ENCODE measurements around the gene SREBF2.
A peak's percentile ranks its signal among the peaks of the same experiment; 100 is the strongest.
"Not testable (repeated sequence)": the region's sequence is repeated elsewhere in the genome, so short reads cannot be mapped to it uniquely, and the experiment has no call there.

Gene SREBF2

DNA sequence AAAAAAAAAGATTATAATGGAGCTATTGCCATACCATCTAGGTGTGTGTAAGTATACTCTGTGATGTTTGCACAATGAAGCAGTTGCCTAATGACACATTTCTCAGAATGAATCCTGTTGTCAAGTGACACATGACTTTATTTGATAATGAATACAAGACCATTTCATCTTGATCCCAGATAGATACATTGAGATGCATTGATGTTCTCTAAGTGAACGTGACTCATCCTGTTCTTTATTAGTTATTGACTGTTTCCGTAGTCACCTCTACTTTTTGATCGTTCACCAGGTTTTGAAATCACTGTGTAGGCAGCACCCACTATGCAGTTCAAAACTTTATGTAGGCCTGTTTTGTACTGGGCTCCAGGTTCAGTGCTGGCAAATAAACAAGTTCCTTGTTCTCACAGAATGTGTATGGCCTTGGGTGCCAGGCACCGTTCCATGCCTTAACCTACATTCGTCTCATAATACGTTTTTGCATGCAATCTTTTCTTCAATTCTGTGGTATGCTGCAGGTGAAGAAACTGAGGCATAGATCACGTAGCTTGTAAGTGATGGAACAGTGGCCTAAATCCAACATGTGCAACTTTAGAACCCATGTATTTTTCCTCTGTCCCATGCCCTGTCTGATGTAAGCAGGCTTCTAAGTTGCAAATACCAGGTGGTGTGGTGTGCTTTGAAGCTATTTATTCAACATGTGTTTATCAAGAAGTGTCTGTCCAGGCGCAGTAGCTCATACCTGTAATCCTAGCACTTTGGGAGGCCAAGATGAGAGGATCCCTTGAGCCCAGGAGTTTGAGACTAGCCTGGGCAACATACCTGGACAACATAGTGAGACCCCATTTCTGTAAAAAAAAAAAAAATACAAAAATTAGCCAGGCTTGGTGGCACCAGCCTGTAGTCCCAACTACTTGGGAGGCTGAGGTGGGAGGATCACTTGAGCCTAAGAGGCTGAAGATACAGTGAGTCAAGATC is 10.4 kb downstream of the SREBF2 start:
- no peak for DNase-seq

DNA sequence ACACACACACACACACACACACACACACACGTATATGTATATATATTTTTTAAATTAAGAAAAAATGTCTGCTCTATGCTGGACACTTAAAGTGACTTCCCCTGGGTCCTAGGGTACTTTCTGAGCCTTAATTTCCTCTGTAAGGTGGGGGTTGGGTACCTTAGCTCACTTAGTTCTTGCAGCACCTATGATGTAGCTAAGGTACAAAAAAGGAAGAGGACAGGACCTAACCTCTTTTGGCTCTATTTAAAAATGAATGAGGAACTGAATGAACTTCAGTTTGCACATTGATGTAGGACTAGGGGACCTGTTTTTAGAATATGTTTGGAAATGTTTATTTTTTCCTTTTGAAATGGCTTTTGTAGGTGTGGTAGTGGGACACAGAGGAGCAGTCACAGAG is 11.1 kb downstream of the SREBF2 start:
- DNase-seq = no peak

DNA sequence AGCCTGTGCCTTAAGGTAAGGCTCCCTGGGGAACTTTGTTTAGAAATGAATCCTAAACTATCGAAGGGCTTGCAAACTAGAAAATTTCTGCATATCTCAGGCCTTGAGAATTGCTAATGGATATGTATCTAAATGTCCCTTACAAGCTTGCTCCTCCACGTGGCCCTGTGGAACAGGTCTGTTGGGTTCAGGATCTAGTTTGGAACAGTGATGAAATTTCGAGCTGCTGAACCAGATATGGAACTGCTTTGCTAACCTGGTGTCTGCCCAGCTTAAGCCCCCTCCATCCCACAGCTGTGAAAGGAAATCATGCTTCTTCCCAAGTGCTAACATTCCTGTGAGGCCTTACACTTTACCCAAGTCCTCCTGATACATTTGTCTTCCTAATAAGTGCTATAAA is 11.6 kb downstream of the SREBF2 start:
- DNase-seq = no peak

DNA sequence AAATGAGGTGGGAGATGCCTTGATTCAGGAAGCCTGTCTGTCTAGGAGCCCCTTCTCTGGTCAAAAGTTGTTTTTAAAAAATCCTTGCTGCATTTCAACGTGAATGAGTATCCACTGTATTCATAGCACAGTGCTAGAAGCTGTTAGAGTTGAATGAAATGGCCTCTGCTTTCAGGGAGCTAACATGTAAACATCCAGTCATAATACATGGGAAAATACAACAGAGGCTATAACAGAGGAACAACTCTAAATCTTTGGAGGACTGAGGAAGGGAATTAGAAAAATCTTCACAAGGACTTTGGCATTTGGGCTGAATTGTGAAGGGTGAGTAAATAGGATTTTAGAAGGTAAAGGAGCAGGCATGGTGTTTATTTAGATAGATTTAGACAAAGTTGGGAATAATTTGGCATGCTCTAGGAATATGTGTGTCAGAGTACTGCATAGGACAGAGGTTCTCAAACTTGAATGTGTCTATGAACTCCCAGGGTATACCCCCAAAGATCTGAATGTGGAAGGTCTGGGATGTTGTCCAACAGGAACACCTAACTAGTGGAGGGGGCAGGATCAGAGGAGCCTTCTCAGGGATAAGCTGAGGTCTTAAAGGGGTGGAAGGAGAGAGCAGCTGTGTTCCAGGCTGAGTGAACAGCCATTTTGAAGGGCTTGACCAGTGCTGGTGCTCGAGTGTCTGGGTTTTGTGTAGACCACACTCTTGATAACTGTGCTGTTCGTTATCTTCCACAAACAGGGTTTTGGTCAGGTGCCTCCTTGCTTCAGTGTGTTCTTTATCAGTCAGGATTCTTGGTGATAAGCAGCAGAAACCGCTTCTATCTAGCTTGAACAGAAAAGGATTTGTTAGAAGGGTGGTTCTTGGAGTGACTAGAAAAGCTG is 12.7 kb downstream of the SREBF2 start:
- no peak for DNase-seq

DNA sequence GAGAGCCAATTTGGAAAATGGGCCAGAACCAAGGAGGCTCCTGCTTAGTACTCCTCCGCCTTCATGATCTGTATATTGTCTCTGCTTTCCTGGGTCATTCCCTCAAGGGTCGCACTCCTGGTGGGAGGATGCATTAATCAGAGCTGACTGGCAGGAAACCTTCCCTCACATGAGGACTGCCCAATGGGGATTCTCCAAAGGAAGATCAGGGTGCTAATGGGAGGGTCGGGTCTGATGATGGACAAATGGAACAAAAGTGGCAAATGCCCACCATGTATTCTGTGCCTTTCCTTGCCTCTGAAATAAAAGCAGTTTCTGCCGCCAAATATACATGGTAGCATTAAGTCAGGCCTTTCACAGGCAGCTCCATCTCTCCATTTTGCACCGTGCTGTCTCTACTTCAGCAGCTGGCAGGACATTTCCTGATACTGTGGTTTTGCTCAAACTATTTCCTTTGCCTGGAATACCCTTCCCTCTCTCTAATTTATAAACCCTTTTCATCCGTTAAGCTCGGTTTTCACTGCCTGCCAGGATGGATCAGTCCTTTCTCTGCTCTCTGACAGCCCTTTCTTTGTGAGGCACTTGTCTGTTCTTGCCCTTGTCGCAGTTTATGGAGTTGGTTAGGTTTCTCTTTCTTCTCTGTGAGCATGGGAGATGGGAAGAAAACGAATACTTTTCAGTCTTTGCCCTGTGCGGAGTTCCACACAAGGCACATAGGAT is 13.5 kb downstream of the SREBF2 start:
- DNase-seq = no peak

DNA sequence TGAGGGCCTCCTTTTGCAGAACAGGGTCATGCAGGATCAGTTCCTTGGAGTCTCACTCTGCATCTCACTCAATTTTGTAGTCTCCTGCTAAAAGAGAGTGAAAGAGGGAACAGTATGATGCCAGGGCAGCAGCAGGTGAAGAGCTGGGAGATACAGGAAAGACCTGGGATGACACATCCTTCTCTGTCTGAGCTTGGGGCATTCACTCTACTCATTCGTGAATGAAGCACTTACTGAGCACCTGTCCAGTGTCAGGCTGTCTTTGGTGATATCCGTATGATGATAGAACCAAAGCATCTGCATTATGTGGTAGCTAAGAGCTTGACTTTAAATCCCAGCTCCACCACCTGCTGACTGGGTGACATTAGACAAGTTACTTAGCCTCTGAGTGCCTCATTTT is 14.4 kb downstream of the SREBF2 start:
- DNase-seq = no peak

DNA sequence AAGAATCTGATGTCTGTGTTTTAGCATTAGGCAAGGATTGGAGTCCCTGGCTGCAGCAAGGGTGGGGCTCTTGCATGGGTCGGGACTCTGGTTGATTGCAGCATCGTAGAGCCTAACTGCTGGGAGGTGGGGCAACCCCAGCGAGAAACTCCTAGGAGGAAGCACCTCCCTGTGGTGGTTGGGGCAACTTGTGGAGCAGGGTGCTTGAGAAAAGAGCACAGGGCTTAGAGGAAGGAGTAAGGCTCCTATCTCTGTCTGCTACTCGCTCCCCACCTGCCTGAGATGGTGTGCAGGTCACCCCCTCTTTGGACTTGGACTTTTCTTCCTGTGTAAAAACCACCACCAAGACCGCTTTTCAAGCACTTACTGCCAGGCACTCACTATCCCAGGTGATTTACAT is 15.6 kb downstream of the SREBF2 start:
- DNase-seq = no peak

DNA sequence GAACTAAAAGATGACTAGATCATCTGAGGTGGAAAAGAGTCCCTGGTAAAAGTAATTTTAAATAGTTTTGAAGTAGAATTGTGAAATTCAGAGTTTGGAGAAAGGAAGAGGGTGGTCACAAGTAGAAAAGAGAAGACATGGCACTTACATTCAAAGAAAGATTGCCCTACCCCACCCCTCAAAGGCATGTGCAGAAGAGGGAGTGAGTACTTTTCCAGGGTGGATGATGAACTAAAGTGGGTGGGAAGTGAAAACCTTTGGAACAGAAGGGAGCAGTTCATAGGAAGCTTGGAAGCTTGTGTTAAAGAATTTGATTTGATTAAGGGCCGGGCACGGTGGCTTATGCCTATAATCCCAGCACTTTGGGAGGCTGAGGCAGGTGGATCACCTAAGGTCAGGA is 23.6 kb downstream of the SREBF2 start:
- DNase-seq = no peak

DNA sequence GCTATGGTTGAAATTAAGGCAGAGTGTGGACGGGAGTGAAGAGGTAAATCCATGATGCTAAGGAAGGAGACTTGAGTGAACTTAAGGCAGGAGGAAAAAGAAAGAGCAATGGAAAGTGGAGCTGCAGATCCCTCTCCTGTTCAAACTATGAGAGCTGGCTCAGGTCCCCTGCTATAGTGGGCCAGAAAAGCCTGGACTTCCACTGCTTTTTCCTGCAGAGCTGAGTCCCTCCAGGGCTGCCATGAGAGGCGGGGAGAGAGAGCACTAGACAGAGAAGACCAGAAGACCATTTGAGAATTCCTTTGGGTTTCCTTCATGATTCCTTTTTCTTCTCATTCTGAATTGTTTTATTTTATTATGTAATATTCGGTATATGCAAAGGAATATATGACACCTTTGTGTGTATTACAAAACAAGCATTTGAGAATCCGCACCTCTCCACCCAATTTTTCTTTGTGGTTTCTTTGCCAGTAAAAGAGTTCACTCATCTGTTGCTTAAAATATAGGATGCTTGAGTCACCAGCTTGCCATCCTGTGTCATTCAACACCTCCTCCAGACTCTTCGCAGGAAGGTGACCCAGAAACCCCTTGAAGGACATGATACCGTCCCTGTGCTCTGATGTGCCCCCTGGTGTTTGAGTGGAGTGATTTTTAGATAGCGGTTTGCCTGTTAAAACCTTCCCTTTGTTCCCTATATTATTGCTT is 24.4 kb downstream of the SREBF2 start:
- DNase-seq = no peak

DNA sequence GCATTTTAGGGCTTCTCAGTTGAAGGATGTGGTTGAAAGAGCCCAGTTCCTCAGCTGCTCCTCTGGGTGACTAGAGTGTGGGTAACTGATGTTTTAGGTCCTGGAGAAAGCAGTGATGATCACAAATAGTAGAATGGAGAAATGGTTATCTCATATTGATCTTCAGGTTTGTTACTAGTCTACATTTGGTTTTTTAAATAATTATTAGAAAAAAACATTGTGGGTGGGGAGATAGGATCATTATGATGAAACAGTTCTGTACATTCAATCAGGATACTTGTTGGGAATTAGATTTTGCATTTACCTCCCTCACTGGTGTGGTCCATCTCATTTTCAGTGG is 24.9 kb downstream of the SREBF2 start:
- no peak for DNase-seq

DNA sequence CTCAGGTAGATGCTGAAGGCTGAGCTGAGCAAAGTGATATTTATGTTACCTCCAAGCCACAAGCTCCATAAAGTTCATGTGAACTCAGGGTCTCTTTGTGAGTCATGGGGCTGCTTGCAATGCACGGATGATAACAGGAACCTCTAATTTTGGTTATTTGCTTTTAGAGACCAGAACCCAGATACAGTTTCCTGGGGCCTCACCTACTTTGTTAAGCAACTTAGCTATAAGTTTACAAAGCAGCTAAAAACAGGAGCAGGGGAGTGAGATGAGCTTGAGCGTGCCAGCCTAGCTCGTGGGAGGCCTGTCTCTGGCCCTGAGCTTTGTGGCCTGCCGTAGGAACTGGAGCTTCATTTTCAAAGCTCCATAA is 29.2 kb downstream of the SREBF2 start:
- DNase-seq = no peak

DNA sequence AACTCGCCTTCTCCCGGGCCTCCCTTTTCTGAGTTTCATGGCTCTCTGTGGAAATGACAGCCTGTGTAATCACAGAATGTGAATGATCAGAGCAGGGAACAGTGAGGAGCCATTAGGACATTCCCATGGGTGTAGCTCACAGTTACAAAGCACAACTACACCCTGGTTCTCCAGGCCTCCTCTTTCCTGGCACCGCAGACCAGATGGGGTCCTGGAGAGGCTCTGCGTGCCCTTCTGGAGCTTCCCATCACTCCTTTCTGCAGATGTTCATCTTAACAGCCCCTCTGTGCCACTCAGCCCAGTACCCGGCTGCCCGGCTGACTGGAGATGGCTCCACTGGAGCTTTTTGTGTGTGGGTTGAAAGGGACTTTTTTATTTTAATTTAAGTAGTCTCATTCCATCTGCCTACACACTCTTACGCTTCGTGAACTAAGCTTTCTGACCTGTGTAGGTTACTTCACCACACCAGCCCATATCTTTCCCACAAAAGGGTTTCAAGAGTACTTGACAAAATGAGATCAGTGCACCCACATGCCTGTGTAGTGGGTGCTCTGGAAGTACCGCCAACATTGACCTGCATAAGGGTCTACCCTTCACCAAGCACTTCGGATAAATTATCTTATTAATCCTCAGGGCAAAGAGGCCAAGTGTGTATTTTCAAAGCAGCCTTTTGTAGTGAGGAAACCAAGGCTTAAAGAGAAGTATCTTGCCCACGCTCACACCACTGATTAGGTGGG is 29.8 kb downstream of the SREBF2 start:
- no peak for DNase-seq

DNA sequence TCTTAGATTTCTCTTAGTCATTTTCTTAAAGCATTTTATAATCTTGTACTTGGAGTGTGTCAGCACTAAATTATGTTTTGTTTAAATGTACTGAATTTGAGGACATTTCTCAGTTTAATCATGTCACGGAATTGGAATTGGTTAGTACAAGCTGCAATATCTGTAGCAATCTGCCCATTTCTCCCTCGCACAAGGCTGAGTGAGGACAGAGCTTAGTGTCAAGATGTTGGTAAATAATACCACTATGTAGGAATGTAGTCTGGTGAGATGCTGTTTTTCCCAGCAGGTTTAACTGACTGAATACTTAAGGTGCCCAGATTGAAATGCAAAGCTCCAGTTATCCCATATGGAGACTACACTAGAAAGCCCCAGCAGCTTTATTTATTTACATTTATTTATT is 30.6 kb downstream of the SREBF2 start:
- DNase-seq = no peak

DNA sequence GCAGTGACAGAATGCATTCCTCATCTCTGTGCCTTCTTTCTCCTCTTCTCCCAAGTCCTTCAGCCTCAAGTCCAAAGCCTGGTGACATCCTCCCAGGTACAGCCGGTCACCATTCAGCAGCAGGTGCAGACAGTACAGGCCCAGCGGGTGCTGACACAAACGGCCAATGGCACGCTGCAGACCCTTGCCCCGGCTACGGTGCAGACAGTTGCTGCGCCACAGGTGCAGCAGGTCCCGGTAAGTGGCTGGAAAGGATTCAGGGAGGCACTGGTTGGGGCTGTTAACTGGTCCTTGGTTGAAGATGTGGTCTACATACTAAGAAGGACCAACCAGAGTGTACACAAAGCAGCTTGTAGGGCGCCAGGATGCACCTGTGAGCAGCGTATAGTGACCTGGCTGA is 35.7 kb downstream of the SREBF2 start:
- peak in 1 of 2 experiments; percentile 64 for DNase-seq

DNA sequence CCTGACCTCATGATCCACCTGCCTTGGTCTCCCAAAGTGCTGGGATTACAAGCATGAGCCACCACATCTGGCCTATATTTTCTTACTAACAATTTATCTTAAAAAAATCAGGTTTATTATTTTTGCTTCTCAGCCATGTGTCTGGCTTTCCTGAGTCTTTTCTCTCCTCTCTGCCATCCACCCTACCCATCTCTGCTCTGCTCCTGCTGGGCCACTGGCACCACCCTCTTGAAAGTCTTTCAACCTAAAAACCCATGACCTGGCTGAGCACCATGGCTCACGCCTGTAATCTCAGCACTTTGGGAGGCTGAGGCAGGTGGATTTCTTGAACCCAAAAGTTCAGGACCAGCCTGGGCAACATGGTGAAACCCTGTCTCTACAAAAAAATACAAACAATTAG is 37.2 kb downstream of the SREBF2 start:
- DNase-seq = not testable (repeated sequence)

DNA sequence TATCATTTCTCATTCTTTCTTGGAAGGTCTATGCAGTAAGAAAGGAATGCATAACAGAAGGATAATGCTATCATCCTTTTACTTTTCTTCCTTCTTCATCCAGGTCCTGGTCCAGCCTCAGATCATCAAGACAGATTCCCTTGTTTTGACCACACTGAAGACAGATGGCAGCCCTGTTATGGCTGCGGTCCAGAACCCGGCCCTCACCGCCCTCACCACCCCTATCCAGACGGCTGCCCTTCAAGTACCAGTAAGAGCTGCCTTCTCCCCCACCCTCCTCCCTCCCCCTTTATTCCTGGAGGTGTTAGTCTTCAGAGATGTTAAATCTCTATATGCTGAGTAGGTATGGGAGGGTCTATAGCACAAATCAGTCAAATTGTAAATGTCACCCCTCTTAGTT is 37.9 kb downstream of the SREBF2 start:
- peak; percentile 46 to 81 for DNase-seq

DNA sequence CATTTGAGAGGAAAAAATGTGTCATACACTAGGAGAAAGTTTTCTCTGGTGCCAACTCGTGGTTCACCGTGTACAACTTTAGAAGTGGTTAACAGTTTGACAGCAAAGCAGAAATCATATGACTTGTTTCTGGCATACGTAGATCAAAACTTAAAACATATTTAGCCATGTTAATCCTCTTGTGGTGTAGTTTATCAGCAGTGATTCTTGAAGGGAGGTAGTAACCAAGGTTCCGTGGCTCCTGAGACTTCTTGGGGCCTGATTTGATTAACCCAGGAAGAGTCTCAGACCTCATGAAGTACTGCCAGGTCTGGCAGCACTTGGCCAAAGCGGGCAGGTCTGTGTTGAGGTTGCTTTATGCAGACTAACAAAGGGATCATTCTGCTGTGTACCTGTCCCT is 40.5 kb downstream of the SREBF2 start:
- no peak for DNase-seq

DNA sequence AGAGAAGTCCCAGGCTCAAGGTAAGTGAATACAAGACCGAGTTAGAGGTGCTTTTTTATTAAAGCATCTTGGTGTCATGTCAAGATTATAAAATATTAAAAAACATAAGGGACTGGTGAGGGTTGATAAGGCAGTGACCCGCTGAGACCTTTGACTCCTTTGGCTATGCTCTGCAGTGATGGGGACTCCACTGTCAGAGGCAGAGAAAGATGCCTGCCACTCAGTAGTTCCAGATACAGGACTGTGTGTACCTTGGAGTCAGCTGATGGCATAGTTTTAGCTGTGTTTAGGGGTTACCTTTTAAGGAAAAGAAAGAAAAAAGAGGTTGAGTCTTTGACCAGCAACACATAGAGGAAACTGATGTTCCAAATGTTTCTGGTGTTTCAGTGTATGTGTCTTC is 41.2 kb downstream of the SREBF2 start:
- DNase-seq = no peak

DNA sequence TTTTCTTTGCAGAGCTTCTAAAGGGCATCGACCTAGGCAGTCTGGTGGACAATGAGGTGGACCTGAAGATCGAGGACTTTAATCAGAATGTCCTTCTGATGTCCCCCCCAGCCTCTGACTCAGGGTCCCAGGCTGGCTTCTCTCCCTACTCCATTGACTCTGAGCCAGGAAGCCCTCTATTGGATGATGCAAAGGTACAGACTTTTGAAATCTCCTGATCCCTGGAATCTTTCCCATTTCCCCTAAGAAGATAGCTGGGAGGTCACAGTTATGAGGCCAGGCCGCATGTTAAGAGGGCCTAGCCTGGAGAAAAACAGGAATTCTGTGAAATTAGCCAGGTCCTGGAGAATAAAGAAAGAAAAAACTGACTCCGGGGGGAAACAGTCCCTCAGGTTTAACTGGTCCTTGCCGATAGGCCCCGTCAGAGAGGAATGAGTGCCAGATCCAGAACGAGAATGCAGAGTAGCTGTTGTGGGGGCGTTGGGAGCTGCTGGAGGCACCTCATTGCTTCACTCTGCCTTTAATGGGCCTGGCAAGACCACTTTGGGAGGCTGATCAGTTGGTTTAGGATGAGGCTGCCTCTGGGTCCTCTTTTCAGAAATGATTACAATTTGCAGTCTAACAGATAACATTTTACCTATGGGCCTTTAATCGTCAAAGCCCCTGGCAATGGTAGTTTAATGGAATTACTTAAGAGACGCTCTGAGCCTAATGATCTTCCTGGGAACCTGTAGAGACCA is 42.8 kb downstream of the SREBF2 start:
- DNase-seq = no peak

DNA sequence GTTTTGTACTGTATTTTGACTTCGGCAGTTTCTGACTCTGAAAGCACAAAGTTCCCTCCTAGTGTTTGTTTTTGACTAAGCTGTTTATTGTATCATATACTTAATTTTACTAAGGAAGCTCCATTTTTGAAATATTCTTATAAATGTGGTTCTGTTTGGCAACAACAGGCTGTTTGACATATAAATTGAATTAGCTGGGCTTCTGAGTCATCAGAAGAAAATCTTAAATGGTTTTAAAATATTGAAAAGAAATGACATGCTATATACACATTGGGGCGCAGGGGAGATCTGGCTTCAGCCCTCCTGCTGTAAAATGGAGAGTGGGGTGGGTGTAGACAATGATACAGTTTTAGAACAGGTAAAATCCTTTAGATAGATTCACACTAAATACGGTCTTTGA is 43.4 kb downstream of the SREBF2 start:
- no peak for DNase-seq

DNA sequence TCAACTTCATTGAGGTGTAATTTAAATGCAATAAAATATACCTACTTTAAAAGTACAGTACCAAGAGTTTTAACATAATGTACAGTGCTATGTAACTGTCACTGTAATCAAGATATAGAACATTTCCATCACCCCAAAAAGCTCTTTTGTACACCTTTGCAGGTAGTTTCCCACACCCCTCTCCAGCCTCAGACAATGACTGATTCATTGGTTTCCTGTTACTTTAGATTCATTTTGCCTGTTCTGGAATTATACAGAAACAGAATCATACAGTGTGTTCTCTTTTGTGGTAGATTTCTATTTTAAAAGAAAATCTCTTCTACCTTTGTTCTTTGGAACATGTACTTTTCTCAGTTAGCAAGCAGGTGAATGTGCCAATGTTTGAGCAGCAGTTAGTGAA is 43.8 kb downstream of the SREBF2 start:
- DNase-seq = no peak
